Caco-2 (cell line): ENCODE measurements around the gene ACAD11. TPM values are rescaled to one million over a fixed set of nuclear protein-coding genes. Genes with fewer than 3 reads are reported as not detected.

Experiments
- BruUV-seq: library from RNA; stranded (reverse); fragments of 400-500 nt; replicated peaks from 2 replicates; lab custom pipeline; 2021; lab: Mats Ljungman, UMichigan
- CTCF ChIA-PET: fragments of 300-600 bp; sonication (Branson Sonifier 250); formaldehyde crosslinking; loops from one replicate; lab custom pipeline; 2022; ENCODE audit warnings: antibody characterized with exemption; lab: Charles Lee
- POLR2A ChIA-PET: fragments of 300-600 bp; sonication (Branson Sonifier 250); formaldehyde crosslinking; loops from one replicate; lab custom pipeline; 2022; ENCODE audit warnings: antibody characterized with exemption; lab: Charles Lee
- DNase-seq, 2 experiments: peaks; one replicate each; pipeline versions ENCODE4 v3.0.0 to v3.0.0-alpha.2; 2020 to 2022
- H3K27me3 ChIP-seq: replicated peaks from 2 replicates; pipeline ENCODE4 v1.6.0; 2011; ENCODE audit warnings: low read length; ENCODE audit not compliant: control insufficient read depth, insufficient read depth
- H3K36me3 ChIP-seq: 2 replicates; pipeline ENCODE4 v1.5.1; 2011; ENCODE audit warnings: low read length; ENCODE audit not compliant: control insufficient read depth, insufficient read depth
- H3K4me1 ChIP-seq: fragments of 250-450 bp; sonication (Bioruptor Pico); 2 replicates; pipeline ENCODE4 v1.5.1; 2020; ENCODE audit warnings: mild to moderate bottlenecking
- H3K4me3 ChIP-seq: 2 replicates; pipeline ENCODE4 v1.5.1; 2011; ENCODE audit warnings: low read depth, mild to moderate bottlenecking, control low read depth, low read length
- H3K9me3 ChIP-seq: fragments of 250-450 bp; sonication (Bioruptor Pico); 2 replicates; pipeline ENCODE4 v1.5.1; 2020; ENCODE audit warnings: mild to moderate bottlenecking, moderate library complexity
- H3K27ac Mint-ChIP-seq: one replicate; pipeline ENCODE4 v1.8.0; 2022; ENCODE audit warnings: mixed read lengths; ENCODE audit not compliant: unreplicated experiment
- H3K27me3 Mint-ChIP-seq: one replicate; pipeline ENCODE4 v1.8.0; 2022; ENCODE audit warnings: mixed read lengths; ENCODE audit not compliant: insufficient read depth, unreplicated experiment
- H3K36me3 Mint-ChIP-seq: one replicate; pipeline ENCODE4 v1.8.0; 2022; ENCODE audit warnings: mild to moderate bottlenecking, mixed read lengths; ENCODE audit not compliant: insufficient read depth, unreplicated experiment
- H3K4me1 Mint-ChIP-seq: one replicate; pipeline ENCODE4 v1.8.0; 2022; ENCODE audit warnings: low read depth, mixed read lengths; ENCODE audit not compliant: unreplicated experiment
- H3K4me3 Mint-ChIP-seq: one replicate; pipeline ENCODE4 v1.8.0; 2022; ENCODE audit warnings: mild to moderate bottlenecking, moderate library complexity, mixed read lengths; ENCODE audit not compliant: unreplicated experiment
- H3K9me3 Mint-ChIP-seq: one replicate; pipeline ENCODE4 v1.8.0; 2022; ENCODE audit warnings: mixed read lengths; ENCODE audit not compliant: unreplicated experiment
- intact Hi-C: fragments of 100-400 bp; cut with micrococcal nuclease; formaldehyde crosslinking; loops from one replicate; pipeline ENCODE4 v1.10.0; 2022; ENCODE audit not compliant: unreplicated experiment
- total RNA-seq: library from RNA; stranded (reverse); gene quantifications from 2 replicates; pipeline ENCODE4 v1.2.3, GENCODE V29; 2022
- TF ChIP-seq, protein P1 (sequence below), 2 experiments: fragments of 200-600 bp in 1 of 2; IDR thresholded peaks; 1 replicate in 1 of 2; 2 replicates in 1 of 2; pipeline versions ENCODE4 v1.5.1 to v1.8.0; 2011 to 2022; ENCODE audit warnings: antibody characterized with exemption in 1 of 2, control low read depth in 1 of 2, inconsistent platforms in 1 of 2, low read depth in 1 of 2, low read length in 1 of 2, mild to moderate bottlenecking in 1 of 2, moderate library complexity in 1 of 2; ENCODE audit not compliant: insufficient read depth in 1 of 2, severe bottlenecking in 1 of 2, unreplicated experiment in 1 of 2

The ACAD11 gene
- total RNA-seq, 1 experiment from 2014 or later: 33.0 TPM

DNA sequence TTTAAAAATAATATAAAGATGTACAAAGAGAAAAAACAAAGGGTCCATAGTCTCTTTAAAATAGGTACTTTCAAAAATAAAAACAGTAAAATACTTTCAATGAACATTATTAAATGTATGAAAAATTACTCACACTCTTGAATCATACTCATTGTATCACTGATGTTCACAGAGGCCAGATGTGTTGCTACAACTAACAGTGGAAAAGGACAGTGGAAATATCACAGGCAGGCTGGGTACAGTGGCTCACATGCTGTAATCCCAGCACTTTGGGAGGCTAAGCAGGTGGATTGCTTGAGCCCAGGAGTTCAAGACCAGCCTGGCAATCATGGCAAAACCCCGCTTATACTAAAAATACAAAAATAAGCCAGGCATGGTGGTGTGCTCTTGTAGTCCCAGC lies 35.8 kb upstream of the ACAD11 start:
- TF ChIP-seq, protein P1, sequence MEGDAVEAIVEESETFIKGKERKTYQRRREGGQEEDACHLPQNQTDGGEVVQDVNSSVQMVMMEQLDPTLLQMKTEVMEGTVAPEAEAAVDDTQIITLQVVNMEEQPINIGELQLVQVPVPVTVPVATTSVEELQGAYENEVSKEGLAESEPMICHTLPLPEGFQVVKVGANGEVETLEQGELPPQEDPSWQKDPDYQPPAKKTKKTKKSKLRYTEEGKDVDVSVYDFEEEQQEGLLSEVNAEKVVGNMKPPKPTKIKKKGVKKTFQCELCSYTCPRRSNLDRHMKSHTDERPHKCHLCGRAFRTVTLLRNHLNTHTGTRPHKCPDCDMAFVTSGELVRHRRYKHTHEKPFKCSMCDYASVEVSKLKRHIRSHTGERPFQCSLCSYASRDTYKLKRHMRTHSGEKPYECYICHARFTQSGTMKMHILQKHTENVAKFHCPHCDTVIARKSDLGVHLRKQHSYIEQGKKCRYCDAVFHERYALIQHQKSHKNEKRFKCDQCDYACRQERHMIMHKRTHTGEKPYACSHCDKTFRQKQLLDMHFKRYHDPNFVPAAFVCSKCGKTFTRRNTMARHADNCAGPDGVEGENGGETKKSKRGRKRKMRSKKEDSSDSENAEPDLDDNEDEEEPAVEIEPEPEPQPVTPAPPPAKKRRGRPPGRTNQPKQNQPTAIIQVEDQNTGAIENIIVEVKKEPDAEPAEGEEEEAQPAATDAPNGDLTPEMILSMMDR (IDR thresholded peaks at IDR 0.05; ENCODE audit: insufficient read depth in 1 of 2, low read depth in 1 of 2, low read length in 1 of 2, severe bottlenecking in 1 of 2, unreplicated experiment in 1 of 2): no peak
- ChIA-PET POLR2A (no interaction called here), CTCF (no interaction called here)
- Histone ChIP-seq H3K36me3 (peaks cover 2% of the 10 kb centered on the region; the same call in 1 of the 2 replicates), H3K4me3 (no peak overlapping the region), H3K9me3 (no peaks in the 10 kb centered on the region), H3K4me1 (no peaks in the 10 kb centered on the region), H3K27me3 (no peaks in the 10 kb centered on the region)
- no peak for DNase-seq
- intact Hi-C loops: no loop called here
- Mint-ChIP-seq H3K4me1 (no peaks in the 10 kb centered on the region), H3K27me3 (no peaks in the 10 kb centered on the region), H3K4me3 (no peak overlapping the region), H3K36me3 (peaks cover 21% of the 10 kb centered on the region), H3K27ac (no peak overlapping the region), H3K9me3 (no peaks in the 10 kb centered on the region)
- BruUV-seq: no TSS peak

DNA sequence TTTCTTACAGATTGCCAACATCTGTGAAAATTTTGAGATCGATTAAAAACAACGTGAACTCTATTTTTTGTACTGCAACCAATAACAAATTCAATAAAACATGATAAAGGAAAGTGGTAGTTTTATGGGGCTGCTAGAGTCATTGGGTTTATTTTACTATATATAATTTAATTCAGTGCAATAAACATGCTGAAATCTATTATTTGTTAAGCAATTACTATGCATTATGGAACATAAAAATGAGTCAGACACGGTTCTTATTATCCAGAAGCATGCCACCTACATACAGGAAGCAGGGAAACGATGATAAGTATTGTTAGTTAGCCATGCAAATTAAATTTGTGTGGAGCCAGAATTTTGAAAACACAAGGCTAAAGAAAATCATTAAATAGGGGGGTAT lies 35.4 kb upstream of the ACAD11 start:
- BruUV-seq: no TSS peak
- CTCF ChIA-PET: no interaction called here

DNA sequence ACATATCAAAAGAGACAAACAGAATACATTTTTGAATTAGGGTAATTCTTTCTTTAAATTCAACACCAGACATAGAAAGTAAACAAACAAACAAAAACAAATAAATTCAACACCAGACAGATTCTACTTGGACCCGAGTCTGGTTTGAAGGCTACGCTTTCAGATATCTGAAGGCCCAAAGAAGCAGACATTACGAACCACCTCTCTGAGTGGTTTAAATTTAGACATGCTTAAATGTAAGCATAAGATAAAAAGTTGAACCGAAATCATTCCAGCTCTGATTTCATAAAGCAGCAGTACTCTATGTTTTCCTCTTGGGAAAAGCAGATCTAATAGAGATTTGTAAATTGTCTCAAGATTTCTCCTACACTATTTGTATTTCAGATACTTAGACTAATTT lies 30.4 kb upstream of the ACAD11 start:
- H3K4me1 ChIP-seq: no peaks in the 10 kb centered on the region
- Mint-ChIP-seq H3K27ac (no peak overlapping the region), H3K4me1 (no peaks in the 10 kb centered on the region)

More for the DNA sequence above, 35.4 kb upstream of the ACAD11 start:
- H3K4me3 Mint-ChIP-seq: no peak overlapping the region
- DNase-seq: no peak
- H3K27ac Mint-ChIP-seq: no peak overlapping the region
- Histone ChIP-seq H3K4me3 (no peak overlapping the region), H3K9me3 (no peaks in the 10 kb centered on the region), H3K4me1 (no peaks in the 10 kb centered on the region), H3K36me3 (peaks cover 2% of the 10 kb centered on the region; the same call in 1 of the 2 replicates), H3K27me3 (no peaks in the 10 kb centered on the region)
- intact Hi-C loops: no loop called here
- peaks cover 21% of the 10 kb centered on the region for H3K36me3 Mint-ChIP-seq
- H3K9me3 Mint-ChIP-seq: no peaks in the 10 kb centered on the region
- no peaks in the 10 kb centered on the region for H3K27me3 Mint-ChIP-seq
- POLR2A ChIA-PET: no interaction called here
- TF ChIP-seq, protein P1 (IDR thresholded peaks at IDR 0.05; ENCODE audit: insufficient read depth in 1 of 2, low read depth in 1 of 2, low read length in 1 of 2, severe bottlenecking in 1 of 2, unreplicated experiment in 1 of 2): no peak
- H3K4me1 Mint-ChIP-seq: no peaks in the 10 kb centered on the region

More for the DNA sequence above, 30.4 kb upstream of the ACAD11 start:
- H3K27me3 ChIP-seq: no peaks in the 10 kb centered on the region
- intact Hi-C loops: no loop called here
- Mint-ChIP-seq H3K27me3 (no peaks in the 10 kb centered on the region), H3K4me3 (no peak overlapping the region), H3K9me3 (no peaks in the 10 kb centered on the region), H3K36me3 (peaks cover 26% of the 10 kb centered on the region)
- no peaks in the 10 kb centered on the region for H3K9me3 ChIP-seq
- TF ChIP-seq, protein P1 (IDR thresholded peaks at IDR 0.05; ENCODE audit: insufficient read depth in 1 of 2, low read depth in 1 of 2, low read length in 1 of 2, severe bottlenecking in 1 of 2, unreplicated experiment in 1 of 2): no peak
- no peak for DNase-seq
- peaks cover 2% of the 10 kb centered on the region; the same call in 1 of the 2 replicates for H3K36me3 ChIP-seq
- POLR2A ChIA-PET: no interaction called here
- H3K4me3 ChIP-seq: no peak overlapping the region
- no TSS peak for BruUV-seq
- CTCF ChIA-PET: no interaction called here
